ENCODE measurements around the gene ENTPD3.
"Not testable (repeated sequence)": the region's sequence is repeated elsewhere in the genome, so short reads cannot be mapped to it uniquely, and the experiment has no call there.

The ENTPD3 gene

GRCh38 chr3:40456940-40457823 lies 70.2 kb downstream of the ENTPD3 start, which contains the start of gene RPL14:
TSS of gene RPL14 (plus strand) at chr3:40457339. CDS start at chr3:40457472, 133 bp downstream.
- Histone ChIP-seq H3K9me3 (ENCODE audit: control insufficient read depth, low read length) (no peaks in the 10 kb centered on the region), H3K27ac (ENCODE audit: insufficient read depth, low read length, poor library complexity, severe bottlenecking) (peak within 1 kb of the TSS; percentile 85), H3K4me1 (ENCODE audit: control insufficient read depth, insufficient read depth, low read length, poor library complexity, severe bottlenecking) (peaks cover 16% of the 10 kb centered on the region), H3K36me3 (ENCODE audit: control insufficient read depth, insufficient read depth, low read length) (peaks cover 25% of the 10 kb centered on the region), H3K27me3 (replicated peaks; ENCODE audit: control insufficient read depth, insufficient read depth, low read length, poor library complexity, severe bottlenecking) (no peaks in the 10 kb centered on the region), H3K4me3 (ENCODE audit: insufficient read depth, low read depth, low read length, poor library complexity, severe bottlenecking) (peak within 1 kb of the TSS; percentile 69)
- DNase-seq: peak; percentile 85 to 93 (median 91)

- Histone ChIP-seq H3K27me3 (replicated peaks; ENCODE audit: control insufficient read depth, insufficient read depth, low read length, poor library complexity, severe bottlenecking) (no peaks in the 10 kb centered on the region), H3K4me1 (ENCODE audit: control insufficient read depth, insufficient read depth, low read length, poor library complexity, severe bottlenecking) (peaks cover 8% of the 10 kb centered on the region), H3K4me3 (ENCODE audit: insufficient read depth, low read depth, low read length, poor library complexity, severe bottlenecking) (no peak overlapping the region), H3K36me3 (ENCODE audit: control insufficient read depth, insufficient read depth, low read length) (peaks cover 32% of the 10 kb centered on the region), H3K27ac (ENCODE audit: insufficient read depth, low read length, poor library complexity, severe bottlenecking) (no peak overlapping the region), H3K9me3 (ENCODE audit: control insufficient read depth, low read length) (no peaks in the 10 kb centered on the region)
- DNase-seq: no peak
Observed at GRCh38 chr3:40458473-40458872, 71.5 kb downstream of the ENTPD3 start.

GRCh38 chr3:40460481-40460880 lies 73.5 kb downstream of the ENTPD3 start:
- Histone ChIP-seq H3K4me1 (ENCODE audit: control insufficient read depth, insufficient read depth, low read length, poor library complexity, severe bottlenecking) (peaks cover 21% of the 10 kb centered on the region), H3K36me3 (ENCODE audit: control insufficient read depth, insufficient read depth, low read length) (peaks cover 40% of the 10 kb centered on the region)
- H3K9me3 ChIP-seq (ENCODE audit: control insufficient read depth, low read length); H3K27ac ChIP-seq (ENCODE audit: insufficient read depth, low read length, poor library complexity, severe bottlenecking); DNase-seq; H3K27me3 ChIP-seq (replicated peaks; ENCODE audit: control insufficient read depth, insufficient read depth, low read length, poor library complexity, severe bottlenecking); H3K4me3 ChIP-seq (ENCODE audit: insufficient read depth, low read depth, low read length, poor library complexity, severe bottlenecking): not testable (repeated sequence)

GRCh38 chr3:40461161-40461560 lies 74.2 kb downstream of the ENTPD3 start:
- peaks cover 21% of the 10 kb centered on the region for H3K4me1 ChIP-seq (ENCODE audit: control insufficient read depth, insufficient read depth, low read length, poor library complexity, severe bottlenecking)
- DNase-seq: no peak
- no peak overlapping the region for H3K4me3 ChIP-seq (ENCODE audit: insufficient read depth, low read depth, low read length, poor library complexity, severe bottlenecking)
- H3K27ac ChIP-seq (ENCODE audit: insufficient read depth, low read length, poor library complexity, severe bottlenecking): no peak overlapping the region
- peaks cover 40% of the 10 kb centered on the region for H3K36me3 ChIP-seq (ENCODE audit: control insufficient read depth, insufficient read depth, low read length)
- no peaks in the 10 kb centered on the region for H3K27me3 ChIP-seq (replicated peaks; ENCODE audit: control insufficient read depth, insufficient read depth, low read length, poor library complexity, severe bottlenecking)
- H3K9me3 ChIP-seq (ENCODE audit: control insufficient read depth, low read length): no peaks in the 10 kb centered on the region

GRCh38 chr3:40462838-40463237 lies 75.9 kb downstream of the ENTPD3 start:
- H3K4me1 ChIP-seq (ENCODE audit: control insufficient read depth, insufficient read depth, low read length, poor library complexity, severe bottlenecking): peaks cover 21% of the 10 kb centered on the region
- DNase-seq; H3K27ac ChIP-seq (ENCODE audit: insufficient read depth, low read length, poor library complexity, severe bottlenecking); H3K9me3 ChIP-seq (ENCODE audit: control insufficient read depth, low read length); H3K4me3 ChIP-seq (ENCODE audit: insufficient read depth, low read depth, low read length, poor library complexity, severe bottlenecking); H3K27me3 ChIP-seq (replicated peaks; ENCODE audit: control insufficient read depth, insufficient read depth, low read length, poor library complexity, severe bottlenecking): not testable (repeated sequence)
- H3K36me3 ChIP-seq (ENCODE audit: control insufficient read depth, insufficient read depth, low read length): peaks cover 43% of the 10 kb centered on the region

- Histone ChIP-seq H3K9me3 (ENCODE audit: control insufficient read depth, low read length) (no peaks in the 10 kb centered on the region), H3K4me3 (ENCODE audit: insufficient read depth, low read depth, low read length, poor library complexity, severe bottlenecking) (no peak overlapping the region), H3K4me1 (ENCODE audit: control insufficient read depth, insufficient read depth, low read length, poor library complexity, severe bottlenecking) (peaks cover 21% of the 10 kb centered on the region), H3K36me3 (ENCODE audit: control insufficient read depth, insufficient read depth, low read length) (peaks cover 41% of the 10 kb centered on the region), H3K27ac (ENCODE audit: insufficient read depth, low read length, poor library complexity, severe bottlenecking) (no peak overlapping the region), H3K27me3 (replicated peaks; ENCODE audit: control insufficient read depth, insufficient read depth, low read length, poor library complexity, severe bottlenecking) (no peaks in the 10 kb centered on the region)
- no peak for DNase-seq
Observed at GRCh38 chr3:40463579-40463978, 76.6 kb downstream of the ENTPD3 start.

- peak in 2 of 3 donors; percentile 9 to 30 for DNase-seq
- H3K4me1 ChIP-seq (ENCODE audit: control insufficient read depth, insufficient read depth, low read length, poor library complexity, severe bottlenecking): peaks cover 14% of the 10 kb centered on the region
- H3K36me3 ChIP-seq (ENCODE audit: control insufficient read depth, insufficient read depth, low read length): peaks cover 33% of the 10 kb centered on the region
- no peak overlapping the region for H3K4me3 ChIP-seq (ENCODE audit: insufficient read depth, low read depth, low read length, poor library complexity, severe bottlenecking)
- no peaks in the 10 kb centered on the region for H3K9me3 ChIP-seq (ENCODE audit: control insufficient read depth, low read length)
- H3K27ac ChIP-seq (ENCODE audit: insufficient read depth, low read length, poor library complexity, severe bottlenecking): peak overlapping the region; percentile 13
- H3K27me3 ChIP-seq (replicated peaks; ENCODE audit: control insufficient read depth, insufficient read depth, low read length, poor library complexity, severe bottlenecking): no peaks in the 10 kb centered on the region
Observed at GRCh38 chr3:40464339-40465110, 77.5 kb downstream of the ENTPD3 start.

GRCh38 chr3:40465111-40465407 lies 78.1 kb downstream of the ENTPD3 start:
- H3K27me3 ChIP-seq (replicated peaks; ENCODE audit: control insufficient read depth, insufficient read depth, low read length, poor library complexity, severe bottlenecking): no peaks in the 10 kb centered on the region
- no peak overlapping the region for H3K27ac ChIP-seq (ENCODE audit: insufficient read depth, low read length, poor library complexity, severe bottlenecking)
- H3K4me1 ChIP-seq (ENCODE audit: control insufficient read depth, insufficient read depth, low read length, poor library complexity, severe bottlenecking): peaks cover 14% of the 10 kb centered on the region
- H3K4me3 ChIP-seq (ENCODE audit: insufficient read depth, low read depth, low read length, poor library complexity, severe bottlenecking): no peak overlapping the region
- DNase-seq: no peak
- H3K9me3 ChIP-seq (ENCODE audit: control insufficient read depth, low read length): no peaks in the 10 kb centered on the region
- peaks cover 29% of the 10 kb centered on the region for H3K36me3 ChIP-seq (ENCODE audit: control insufficient read depth, insufficient read depth, low read length)

GRCh38 chr3:40465456-40465855 lies 78.5 kb downstream of the ENTPD3 start:
- Histone ChIP-seq H3K27me3 (replicated peaks; ENCODE audit: control insufficient read depth, insufficient read depth, low read length, poor library complexity, severe bottlenecking) (no peaks in the 10 kb centered on the region), H3K4me3 (ENCODE audit: insufficient read depth, low read depth, low read length, poor library complexity, severe bottlenecking) (no peak overlapping the region), H3K36me3 (ENCODE audit: control insufficient read depth, insufficient read depth, low read length) (peaks cover 25% of the 10 kb centered on the region), H3K9me3 (ENCODE audit: control insufficient read depth, low read length) (no peaks in the 10 kb centered on the region), H3K27ac (ENCODE audit: insufficient read depth, low read length, poor library complexity, severe bottlenecking) (no peak overlapping the region), H3K4me1 (ENCODE audit: control insufficient read depth, insufficient read depth, low read length, poor library complexity, severe bottlenecking) (peaks cover 14% of the 10 kb centered on the region)
- DNase-seq: no peak

GRCh38 chr3:40468018-40468417 lies 81.0 kb downstream of the ENTPD3 start:
- Histone ChIP-seq H3K4me3 (ENCODE audit: insufficient read depth, low read depth, low read length, poor library complexity, severe bottlenecking) (no peak overlapping the region), H3K4me1 (ENCODE audit: control insufficient read depth, insufficient read depth, low read length, poor library complexity, severe bottlenecking) (peaks cover 14% of the 10 kb centered on the region), H3K27ac (ENCODE audit: insufficient read depth, low read length, poor library complexity, severe bottlenecking) (no peak overlapping the region), H3K27me3 (replicated peaks; ENCODE audit: control insufficient read depth, insufficient read depth, low read length, poor library complexity, severe bottlenecking) (no peaks in the 10 kb centered on the region), H3K9me3 (ENCODE audit: control insufficient read depth, low read length) (no peaks in the 10 kb centered on the region), H3K36me3 (ENCODE audit: control insufficient read depth, insufficient read depth, low read length) (peaks cover 16% of the 10 kb centered on the region)
- DNase-seq: no peak

Measured in effector memory CD4-positive, alpha-beta T cell (primary cell).